NB4 (cell line): Measurements from ENCODE around the gene NDUFB11.

Experiments used
- TF ChIP-seq, protein P1 (sequence below): IDR thresholded peaks from one replicate; pipeline ENCODE4 v1.5.1; 2012; ENCODE audit warnings: low read depth, low read length
- TF ChIP-seq, protein P2 (sequence below): IDR thresholded peaks from 2 replicates; pipeline ENCODE4 v1.6.1; 2011; ENCODE audit warnings: low read depth, low read length

DNA sequence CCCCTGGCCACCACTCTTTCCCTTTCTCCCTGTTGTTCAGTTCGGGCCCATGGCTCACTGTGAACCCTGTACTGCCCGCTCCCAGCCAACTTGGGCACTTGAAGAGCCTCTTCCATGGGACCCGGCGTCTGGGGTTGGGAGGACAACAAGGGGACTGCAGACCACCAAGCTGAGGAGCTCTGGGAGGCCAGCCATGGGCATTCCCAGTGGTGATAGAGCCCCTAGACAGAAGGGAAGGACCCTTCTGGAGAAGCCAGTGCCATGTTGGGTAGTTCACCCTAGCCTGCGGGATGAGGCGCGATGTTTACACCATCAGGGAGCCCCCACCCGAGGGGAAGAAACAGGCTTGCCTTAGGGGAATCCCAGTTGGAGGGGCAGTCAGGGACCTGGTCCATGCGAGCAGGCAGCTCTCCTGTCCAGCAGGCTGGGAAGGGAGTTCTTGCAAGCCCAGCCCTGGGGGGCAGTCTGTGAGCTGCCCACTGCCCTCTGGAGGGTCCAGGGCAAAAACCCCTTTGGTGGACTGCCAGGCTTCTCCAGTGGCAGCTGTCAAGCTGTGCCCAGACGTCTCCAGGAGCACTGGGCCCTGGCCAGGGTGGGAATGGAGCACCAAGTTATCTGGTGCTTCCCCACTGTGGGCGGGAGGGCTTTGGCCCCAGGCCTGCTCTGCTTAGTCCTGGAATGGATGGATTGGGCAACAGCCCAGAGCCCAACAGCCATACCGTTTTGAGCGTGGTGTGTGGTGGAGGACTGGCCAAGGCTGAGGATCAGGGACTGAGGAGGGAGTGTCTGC is 25.4 kb upstream of the NDUFB11 start:
- TF ChIP-seq, protein P1, sequence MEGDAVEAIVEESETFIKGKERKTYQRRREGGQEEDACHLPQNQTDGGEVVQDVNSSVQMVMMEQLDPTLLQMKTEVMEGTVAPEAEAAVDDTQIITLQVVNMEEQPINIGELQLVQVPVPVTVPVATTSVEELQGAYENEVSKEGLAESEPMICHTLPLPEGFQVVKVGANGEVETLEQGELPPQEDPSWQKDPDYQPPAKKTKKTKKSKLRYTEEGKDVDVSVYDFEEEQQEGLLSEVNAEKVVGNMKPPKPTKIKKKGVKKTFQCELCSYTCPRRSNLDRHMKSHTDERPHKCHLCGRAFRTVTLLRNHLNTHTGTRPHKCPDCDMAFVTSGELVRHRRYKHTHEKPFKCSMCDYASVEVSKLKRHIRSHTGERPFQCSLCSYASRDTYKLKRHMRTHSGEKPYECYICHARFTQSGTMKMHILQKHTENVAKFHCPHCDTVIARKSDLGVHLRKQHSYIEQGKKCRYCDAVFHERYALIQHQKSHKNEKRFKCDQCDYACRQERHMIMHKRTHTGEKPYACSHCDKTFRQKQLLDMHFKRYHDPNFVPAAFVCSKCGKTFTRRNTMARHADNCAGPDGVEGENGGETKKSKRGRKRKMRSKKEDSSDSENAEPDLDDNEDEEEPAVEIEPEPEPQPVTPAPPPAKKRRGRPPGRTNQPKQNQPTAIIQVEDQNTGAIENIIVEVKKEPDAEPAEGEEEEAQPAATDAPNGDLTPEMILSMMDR: no peak
- TF ChIP-seq, protein P2, sequence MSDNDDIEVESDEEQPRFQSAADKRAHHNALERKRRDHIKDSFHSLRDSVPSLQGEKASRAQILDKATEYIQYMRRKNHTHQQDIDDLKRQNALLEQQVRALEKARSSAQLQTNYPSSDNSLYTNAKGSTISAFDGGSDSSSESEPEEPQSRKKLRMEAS: no peak
